Stimulated activated CD4-positive, alpha-beta T cell treated with anti-CD3 and anti-CD28 coated beads, Interleukin-15, amount 100 ng/mL, for 48 hours (primary cell): ENCODE measurements around the gene CTSH.

Experiments used
- DNase-seq, 2 donors: peaks; one replicate each; pipeline ENCODE4 v3.0.0-alpha.2; 2020; ENCODE audit warnings: low read depth in 2 of 2

CTSH gene, protein sequence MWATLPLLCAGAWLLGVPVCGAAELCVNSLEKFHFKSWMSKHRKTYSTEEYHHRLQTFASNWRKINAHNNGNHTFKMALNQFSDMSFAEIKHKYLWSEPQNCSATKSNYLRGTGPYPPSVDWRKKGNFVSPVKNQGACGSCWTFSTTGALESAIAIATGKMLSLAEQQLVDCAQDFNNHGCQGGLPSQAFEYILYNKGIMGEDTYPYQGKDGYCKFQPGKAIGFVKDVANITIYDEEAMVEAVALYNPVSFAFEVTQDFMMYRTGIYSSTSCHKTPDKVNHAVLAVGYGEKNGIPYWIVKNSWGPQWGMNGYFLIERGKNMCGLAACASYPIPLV

DNA sequence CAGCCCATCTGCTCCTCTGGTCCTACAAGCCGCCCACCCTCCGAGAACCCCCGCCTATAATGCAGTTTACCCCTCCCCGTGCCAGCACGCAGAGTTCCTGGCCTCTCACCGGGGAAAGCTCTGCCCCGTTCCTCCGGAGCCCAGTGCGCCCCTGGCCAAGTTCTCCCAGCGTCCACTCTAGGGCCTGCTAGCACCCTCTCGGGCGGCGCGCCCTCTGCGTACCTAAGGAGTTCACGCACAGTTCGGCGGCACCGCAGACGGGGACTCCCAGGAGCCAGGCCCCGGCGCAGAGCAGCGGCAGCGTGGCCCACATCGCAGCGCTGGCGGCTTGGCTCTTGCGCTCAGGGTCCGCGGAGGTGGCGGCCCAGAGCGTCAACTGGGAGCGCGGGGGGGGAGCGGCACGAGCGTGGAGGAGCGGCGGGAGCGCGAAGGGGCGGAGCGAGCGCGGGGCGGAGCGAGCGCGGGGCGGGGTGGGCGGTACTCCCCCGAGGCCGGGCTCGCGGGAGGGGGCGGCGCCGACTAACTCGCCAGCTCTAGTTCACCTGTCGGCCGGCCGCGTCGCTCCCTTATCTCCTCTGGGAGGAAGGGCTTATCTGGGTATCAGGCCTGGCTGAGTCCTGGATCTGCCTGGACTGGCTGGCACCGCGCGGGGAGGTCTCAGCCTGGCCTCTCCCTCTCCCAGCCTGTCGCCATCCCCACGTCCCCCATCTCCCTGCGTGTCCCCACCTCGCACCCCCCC, at the start of gene CTSH:
Gene CTSH (minus strand): TSS at position 378 of the 739 bp plus-strand sequence. CDS start 65 bp downstream, at position 313.
- DNase-seq: peak; percentile 40 to 61

DNA sequence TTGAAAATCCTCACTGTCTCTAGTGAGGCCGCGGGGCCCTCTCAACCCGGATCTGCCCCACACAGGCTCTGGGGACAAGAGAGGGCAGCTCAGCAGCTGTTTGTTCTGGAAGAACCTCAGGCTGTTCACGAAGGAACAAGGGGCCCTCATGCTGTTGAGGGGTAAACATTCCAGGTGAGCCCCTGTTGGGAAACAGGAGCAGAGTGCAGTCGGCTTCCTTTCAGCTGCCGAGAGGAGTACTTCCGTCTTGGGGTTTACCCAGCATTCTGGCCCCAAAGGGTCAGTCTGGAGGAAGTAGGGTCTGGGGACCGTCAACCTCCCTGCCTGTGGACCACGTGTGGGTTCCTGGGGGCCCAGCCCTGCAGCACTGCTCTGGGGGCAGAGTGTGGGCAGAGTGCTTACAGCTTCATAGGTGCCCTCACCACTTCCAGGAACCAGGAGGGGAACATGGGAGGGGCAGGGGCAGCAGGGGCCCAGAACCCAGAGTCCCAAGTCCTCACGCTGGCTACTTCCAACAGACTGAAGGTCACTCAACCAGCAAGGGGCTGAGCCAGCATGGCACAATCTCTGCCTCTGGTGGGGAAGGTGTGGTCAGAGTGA, 49.2 kb upstream of the CTSH start:
- no peak for DNase-seq

DNA sequence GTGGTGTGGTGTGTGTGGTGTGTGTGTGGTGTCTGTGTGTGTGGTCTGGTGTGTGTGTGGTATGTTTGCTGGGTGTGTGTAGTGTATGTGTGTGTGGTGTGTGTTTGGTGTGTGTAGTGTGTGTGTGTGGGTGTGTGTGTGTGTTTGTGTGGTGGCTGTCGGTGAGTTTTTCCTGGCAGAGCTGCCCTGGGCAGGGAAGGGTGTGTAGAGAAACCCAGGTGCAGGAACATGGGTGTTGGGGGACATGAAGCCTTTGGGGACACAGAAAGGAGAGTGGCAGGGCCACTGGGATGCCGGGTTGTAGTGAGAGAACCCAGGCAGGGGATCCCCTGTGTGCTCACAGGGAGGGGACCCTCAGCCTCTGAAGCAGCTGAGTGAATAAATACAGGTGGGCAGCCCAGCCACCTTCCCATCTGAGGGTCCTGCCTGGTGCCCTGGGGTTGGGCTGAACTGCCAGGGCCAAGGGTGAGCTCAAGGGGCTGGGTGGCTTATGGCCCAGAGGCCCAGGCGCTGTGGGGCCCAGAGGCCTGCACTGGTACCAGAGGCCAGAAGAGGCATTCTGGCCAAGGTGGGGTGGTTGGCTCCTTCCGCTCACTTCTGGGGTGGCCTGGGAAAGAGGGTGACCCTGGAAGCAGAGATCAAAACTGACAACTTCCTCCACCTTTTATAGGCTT, 48.5 kb upstream of the CTSH start:
- no peak for DNase-seq

DNA sequence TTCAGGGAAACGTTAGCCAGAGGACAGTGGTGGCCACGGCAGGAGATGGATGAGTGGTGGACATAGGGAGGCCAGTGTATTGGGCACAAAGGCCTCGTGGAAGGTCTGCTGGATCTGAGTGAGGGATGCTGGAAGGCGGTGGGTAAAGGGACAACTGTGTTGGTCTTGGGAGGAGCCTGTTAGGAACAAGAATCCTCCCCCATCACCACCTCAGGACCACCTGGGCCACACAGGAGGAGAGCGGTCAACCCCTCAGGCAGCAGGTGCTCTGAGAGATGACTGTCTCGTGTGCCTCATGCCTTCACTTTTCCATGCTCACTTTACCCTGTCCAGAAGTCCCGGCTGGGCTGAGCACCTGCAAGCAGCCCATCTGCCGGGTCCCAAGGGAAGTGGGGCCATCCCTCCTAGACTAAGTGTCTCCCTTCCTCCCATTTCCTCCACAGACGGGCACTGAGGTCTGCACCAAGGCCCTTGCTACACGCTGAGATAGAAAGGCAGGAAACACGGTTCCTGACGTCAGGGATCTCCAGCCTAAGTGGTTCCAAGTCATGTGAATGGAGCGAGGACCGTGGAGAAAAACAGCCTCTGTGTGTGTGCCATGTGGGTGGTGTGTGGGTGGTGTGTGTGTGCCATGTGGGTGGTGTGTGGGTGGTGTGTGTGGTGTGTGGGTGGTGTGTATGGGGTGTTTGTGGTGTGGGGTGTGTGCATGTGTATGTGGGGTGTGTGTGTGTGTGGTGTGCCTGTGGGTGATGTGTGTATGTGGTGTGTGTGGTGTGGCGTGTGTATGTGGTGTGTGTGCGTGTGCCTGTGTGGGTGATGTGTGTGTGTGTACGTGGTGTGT, 47.8 kb upstream of the CTSH start:
- no peak for DNase-seq

DNA sequence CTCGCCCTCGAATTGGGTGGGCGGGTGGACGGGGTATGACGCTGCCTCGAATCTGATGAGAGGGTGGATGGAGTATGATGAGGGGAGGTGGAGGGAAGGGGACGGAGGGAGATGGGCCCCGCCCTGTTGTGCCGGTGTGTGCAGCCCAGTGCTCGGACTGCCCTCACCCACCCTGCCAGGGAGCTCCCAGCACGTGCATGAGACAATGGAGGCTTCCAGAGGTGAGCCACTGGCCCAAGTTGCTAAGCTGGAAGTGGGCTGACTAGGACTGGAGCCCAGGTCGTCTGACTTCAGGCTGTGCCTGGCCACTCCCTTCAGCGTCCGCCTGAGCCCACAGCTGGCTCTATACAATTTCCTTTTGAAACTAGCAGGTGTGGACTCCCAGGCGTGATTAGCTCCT, 47.0 kb upstream of the CTSH start:
- DNase-seq: no peak

DNA sequence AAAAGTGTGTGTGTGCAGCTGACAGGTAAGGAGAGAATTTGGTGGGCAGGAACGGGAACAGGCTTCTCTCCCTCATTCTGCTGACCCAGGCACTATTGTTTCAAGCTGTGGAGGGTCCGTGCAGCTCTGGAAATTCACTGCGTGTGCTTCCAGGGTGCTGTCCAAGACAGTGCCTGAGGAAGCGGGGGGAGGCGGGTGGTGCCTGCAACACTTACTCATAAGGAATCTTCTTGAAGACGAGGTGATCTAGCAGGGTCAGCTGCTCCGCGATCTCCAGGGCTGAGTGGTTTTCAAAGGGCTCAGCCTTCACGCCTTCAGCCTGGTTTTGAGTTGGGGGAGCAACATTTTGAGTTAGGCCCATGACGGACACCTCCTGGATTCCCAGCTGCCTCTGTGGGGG, 46.6 kb upstream of the CTSH start:
- no peak for DNase-seq

DNA sequence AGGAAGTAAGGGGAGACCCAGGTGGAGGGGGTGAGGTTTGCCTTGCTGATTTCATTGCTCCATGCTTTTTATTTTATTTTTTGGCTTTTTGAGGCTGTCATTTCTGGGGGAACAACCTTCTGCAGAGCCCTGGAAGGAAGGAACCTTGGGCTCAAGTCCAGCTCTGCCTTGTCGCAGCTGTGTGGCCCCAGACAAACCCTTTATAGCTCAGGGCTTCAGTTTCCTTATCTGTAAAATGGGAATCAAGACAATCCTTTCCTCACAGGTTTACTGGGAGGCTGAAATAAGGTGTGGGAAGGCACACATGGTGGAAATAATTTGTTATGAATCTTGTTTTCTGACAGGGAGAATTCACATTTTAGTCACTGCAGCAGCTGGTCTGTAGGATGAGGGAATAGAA, 45.4 kb upstream of the CTSH start:
- DNase-seq: no peak

DNA sequence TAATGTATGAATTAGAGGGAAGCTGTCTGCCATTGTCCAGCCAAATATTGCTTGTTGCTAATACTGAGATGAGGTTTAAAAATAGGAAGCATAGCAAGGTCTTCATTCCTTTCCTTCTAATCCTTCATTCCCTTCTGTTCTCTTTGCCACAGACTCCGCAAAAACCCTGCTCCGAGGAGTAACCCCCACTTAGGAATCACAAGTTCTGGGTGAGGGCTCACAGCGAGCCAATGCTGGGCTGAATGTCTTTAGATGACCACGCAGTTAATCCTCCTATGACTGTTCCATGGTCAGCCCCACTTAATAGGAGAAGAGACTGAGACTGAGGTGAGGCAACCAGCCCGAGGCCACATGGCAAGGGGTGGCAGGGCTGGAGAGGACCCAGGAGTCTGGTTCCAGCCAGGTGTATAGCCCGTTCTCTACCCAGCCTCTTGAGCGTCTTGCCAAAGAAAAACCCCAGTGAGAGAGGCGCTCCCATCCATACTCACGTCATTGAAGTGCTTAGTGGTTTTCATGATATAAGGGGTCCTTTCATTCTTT, 44.9 kb upstream of the CTSH start:
- no peak for DNase-seq

DNA sequence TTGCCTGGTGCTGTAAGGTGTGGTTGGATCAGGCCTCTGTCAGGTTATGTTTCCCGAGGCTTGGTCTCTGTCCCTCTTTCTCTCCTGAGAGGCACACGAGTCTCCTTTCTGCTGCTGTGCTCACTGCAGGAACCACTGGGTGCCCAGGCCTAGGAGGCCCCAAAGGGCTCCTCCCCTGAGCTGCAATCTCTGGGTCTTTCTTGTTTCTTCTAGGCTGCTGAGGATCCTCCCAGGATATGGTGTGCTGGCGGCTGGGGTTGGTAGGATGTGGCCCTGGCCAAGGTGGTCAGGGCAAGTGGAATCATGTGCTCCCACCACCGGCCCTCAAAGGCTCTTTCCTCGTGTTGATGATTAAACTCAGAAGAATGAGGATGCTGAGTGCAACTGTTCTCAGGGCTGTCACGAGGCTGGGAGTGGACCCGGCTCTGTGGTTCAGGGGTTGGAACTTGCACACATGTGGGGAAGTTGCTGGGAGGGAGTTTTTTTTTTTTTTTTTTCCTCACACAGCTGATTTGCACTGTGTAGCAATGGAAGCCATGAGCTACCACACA, 43.6 kb upstream of the CTSH start:
- DNase-seq: no peak

DNA sequence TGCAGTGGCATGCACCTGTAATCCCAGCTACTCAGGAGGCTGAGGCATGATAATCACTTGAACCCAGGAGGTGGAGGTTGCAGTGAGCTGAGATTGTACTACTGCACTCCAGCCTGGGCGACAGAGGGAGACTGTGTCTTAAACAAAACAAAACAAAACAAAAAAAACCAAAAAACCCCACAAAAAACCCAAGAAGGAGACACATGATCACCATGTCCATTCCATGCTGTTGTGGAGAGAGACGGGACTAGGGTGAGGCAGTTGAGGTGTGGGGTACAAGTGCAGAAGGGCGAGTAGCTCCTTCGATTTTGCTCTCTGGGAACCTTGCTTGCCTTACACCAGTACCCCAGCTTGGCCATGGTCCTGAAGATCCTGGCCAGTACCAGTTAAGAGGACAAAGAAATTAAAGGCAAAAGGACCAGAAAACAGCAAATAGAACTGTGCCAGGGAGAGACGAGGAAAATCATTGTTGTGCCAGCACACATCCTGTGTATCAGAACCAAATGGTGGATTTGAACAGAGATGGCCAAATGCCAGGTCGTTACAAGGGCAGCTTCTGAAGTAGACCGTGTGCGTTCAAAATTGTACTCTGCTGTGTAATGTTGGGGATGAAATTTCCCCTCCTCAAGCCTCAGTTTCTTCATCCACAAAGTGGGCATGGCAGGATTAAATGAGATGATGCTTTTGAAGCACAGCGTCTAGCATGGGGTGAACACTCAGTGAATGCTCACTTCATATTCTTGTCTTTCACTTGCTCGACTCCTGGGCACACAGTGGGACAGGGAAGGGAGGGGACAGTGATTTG, 42.9 kb upstream of the CTSH start:
- DNase-seq: no peak

DNA sequence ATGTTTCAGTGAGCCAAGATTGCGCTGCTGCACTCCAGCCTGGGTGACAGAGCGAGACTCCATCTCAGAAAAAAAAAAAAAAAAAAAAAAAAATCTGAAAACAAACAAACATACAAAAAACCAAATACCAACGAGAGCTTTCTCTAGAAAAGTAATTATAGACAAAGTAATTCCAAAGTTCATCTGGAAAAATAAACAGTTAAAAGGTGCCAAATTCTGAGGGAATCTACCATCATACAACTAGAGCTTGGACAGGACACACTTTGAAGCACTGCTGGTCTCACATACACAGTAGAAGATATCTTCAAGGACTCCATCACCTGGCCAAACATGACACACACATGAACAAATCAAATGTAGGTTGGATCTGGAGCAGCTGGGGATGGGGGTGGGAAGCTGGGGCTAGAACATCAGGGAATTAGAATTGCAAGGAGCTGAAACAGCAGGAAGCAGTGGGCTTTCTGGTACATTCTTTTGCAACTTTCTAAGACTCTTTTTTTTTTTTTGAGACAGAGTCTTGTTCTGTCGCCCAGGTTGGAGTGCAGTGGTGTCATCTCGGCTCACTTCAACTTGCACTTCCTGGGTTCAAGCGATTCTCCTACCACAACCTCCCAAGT, 41.1 kb upstream of the CTSH start:
- DNase-seq: no peak

DNA sequence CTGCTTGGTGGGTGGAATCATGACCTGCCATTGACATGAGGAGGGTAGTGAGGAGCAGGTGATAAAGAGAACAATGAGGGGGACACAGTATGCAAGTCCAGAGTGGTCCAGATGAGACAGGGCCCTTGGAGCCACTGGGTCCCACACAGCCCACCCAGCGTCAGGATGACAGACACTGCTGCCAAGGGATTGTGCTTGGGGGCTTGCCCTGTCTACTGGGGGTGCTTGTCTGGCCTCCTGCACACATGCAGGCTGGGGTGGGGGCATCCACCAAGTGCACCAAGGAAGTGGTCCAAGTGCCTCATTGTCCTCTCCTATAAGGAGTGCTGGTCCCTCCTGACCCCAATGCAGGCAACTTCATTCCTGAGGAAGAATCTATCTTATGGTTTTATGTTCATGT, 39.2 kb upstream of the CTSH start:
- DNase-seq: no peak

DNA sequence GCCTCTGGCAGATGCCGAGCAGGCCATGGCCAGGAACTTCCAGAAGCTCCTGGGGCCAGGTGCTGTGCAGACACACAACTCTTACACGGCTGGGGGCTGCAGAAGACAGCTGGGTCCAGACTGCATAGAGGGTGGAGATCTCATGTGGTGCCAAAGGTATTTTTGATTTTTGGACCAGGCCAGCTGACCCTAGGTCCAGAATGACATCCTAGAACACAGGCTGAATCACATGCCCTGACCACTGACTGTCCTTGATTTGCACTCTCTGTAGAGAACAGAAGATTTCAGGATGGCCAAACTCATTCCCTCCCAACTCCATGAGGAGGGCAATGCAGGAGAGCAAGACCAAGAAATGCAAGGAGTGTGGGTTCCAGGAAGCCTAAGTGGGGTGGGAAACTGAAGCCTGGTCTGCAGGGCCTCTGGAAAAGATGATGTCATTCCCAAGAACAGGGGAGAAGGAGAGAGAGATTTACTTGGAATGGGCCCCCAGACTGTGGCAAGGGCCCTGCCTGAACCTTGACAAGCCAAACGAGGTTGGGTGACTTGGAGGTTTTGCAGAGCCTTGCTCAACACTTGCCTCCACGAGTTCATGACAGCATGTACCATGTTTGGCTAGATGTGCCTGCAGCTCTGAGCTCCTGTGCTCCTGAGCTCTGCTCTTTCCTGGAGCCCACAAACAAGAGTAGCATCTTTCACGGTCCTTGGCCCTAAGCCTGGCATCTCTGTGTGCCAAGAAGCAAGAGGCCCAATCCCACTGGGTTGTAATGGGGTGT, 38.5 kb upstream of the CTSH start:
- no peak for DNase-seq

DNA sequence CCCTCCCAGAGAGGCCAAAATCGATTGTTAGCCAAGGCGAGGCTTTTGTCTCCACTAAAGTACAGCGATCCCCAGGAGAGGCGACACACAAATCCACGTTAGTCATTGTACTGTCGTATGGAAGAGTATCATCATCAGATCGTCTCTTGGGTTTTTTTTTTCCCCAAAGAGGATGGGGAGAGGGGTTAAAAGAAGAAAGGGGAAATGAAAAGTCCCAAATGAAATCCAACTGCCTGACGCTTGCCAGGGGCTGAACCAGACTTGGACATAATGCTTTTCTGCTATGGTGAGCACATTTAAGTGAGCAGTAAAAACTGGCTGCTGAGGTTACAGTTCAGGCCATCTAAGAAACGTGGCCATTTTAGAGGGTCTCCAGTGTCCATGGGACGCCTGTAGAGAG, 37.9 kb upstream of the CTSH start:
- no peak for DNase-seq

DNA sequence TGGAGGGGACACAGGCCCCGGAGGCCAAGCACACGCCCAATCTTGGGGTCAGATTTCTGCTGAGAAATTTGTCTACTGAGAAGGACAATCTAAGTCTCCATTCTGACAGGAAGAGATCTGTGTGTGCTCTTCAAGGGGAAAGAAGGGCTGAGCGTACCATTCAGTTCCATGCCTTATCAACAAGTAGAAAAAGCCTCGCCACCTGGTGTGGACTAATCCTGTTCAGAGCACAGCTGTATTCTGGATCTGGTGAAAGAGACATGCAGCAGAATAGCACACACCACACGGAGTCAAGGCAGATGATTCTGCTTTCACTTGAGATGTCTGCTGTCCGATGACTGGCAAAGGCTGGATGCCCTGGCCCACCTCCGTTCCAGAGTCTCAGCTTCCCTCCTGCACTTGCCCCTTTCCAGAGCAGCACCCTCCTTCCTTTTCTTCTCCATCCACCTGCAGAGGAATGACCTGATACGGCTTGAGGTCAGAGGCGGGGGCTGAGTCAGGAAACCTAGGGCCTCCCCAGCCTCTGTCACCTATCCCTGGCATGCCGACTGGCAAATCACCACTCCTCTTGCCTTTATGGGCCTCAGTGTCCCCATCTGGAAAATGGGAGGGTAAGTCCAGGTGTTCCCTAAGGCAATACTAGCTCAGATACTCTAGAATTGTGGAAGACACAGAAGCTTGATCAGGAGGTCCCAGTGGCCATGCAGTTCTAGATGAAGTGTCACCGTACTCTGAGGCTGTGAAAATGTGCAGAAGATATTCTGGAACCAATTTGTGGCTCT, 36.9 kb upstream of the CTSH start:
- no peak for DNase-seq

DNA sequence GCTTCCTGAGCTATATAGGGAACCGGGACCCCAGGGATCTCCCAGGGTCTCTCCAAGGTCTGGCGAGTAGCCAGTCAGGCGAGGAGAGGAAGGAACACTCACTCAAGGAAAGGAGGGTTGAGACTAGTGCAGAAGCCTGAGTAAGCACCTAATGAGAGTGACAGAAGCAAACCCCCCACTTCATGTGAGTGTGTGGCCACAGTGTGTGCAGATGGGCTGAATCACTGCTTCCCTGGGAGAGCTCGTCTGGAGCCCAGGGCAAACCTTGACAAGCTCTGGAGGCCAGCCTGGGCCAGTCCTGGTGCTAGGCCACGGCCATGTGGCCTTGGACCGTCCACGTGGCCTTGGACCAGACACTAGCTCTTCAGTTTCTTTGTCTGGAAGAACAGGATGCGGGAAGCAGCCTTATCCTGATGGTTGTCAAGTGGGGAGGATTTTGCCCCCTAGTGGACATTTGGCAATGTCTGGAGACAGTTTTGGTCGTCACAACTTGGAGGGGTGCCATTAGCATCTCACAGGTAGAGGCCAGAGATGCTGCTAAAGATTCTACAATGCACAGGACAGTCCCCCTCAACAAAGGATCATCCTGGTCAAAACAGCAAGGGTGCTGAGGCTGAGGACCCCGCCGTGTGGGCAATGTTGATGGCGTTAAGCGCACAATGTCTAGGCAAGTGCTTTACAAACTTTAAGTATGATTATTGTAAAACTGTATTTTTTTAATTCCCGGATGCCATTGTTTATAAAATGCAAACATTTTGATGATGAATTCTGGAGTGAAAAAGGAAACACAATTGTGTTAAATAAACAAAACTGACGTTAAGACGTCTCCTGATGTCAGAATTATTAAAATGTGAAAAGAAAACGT, 34.8 kb upstream of the CTSH start:
- DNase-seq: peak in 1 of 2 donors; percentile 14

DNA sequence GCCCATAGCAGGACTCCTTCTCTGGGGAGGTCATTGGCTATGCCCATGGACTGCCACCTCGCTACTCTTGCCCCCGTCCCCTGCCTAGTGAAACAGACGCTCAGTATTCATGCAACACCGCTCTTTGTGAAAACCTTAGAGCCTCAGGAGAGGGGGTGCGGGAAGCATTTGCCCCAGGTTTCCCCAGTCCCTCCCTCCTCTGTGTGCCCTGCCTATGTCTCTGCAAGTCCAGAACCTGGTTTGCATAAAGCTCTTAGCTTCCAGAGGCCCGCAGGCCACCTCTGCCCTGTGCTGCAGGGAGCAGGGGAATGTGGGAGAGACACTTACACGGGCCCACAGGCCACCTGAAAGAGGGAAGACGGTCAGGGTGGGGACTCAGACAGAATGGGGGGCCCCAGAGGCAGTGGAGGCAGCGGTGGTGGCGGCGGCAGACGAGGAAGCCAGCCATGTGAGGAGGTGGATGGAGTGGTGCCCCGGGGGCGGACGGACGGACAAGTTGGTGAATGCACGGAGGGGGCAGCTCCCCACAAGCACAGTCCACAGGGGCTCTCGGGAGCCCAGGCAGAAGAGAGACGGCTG, 33.8 kb upstream of the CTSH start:
- no peak for DNase-seq
